VCaP (cell line): Measurements from ENCODE around the gene ARHGAP33.

Experiments used
- H3K27ac ChIP-seq: fragments of 450-650 bp; 2 replicates; pipeline ENCODE4 v1.5.1; 2017
- TF ChIP-seq, protein P1 (sequence below): fragments of 450-650 bp; conservative IDR thresholded peaks from 2 replicates; pipeline ENCODE4 v1.5.1; 2017; ENCODE audit warnings: mild to moderate bottlenecking, moderate library complexity

The ARHGAP33 gene

DNA sequence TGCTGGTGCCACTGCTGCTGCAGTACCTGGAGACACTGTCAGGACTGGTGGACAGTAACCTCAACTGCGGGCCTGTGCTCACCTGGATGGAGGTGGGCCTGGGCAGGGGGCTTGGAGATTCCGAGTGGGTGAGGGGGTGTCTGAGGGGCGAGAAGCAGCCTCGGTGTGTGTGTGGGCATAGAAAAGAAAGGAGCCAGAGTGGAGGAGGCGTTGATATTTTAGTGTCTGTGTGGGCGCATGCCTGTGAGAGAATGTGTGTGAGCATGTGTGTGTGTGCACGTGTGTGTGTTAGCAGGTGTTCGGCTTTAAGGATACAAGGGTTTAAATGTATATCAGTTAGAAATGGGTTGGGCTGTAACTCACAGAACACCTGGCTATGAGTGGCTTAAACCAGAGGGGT lies 3.7 kb downstream of the ARHGAP33 start:
- no peak overlapping the region for H3K27ac ChIP-seq
- TF ChIP-seq, protein P1, sequence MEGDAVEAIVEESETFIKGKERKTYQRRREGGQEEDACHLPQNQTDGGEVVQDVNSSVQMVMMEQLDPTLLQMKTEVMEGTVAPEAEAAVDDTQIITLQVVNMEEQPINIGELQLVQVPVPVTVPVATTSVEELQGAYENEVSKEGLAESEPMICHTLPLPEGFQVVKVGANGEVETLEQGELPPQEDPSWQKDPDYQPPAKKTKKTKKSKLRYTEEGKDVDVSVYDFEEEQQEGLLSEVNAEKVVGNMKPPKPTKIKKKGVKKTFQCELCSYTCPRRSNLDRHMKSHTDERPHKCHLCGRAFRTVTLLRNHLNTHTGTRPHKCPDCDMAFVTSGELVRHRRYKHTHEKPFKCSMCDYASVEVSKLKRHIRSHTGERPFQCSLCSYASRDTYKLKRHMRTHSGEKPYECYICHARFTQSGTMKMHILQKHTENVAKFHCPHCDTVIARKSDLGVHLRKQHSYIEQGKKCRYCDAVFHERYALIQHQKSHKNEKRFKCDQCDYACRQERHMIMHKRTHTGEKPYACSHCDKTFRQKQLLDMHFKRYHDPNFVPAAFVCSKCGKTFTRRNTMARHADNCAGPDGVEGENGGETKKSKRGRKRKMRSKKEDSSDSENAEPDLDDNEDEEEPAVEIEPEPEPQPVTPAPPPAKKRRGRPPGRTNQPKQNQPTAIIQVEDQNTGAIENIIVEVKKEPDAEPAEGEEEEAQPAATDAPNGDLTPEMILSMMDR = no peak

DNA sequence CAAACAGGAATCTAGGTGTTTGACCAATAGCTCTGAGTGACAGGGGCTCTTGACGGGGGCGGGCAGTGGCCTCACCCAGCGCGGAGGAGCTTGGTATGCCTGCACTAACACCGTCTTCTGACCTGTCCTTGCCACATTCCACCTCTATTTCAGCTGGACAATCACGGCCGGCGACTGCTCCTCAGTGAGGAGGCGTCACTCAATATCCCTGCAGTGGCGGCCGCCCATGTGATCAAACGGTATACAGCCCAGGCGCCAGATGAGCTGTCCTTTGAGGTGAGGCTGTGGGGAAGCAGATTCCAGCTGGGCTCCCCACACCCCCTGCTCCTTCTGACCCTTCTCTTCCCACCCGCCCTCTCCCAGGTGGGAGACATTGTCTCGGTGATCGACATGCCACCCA lies 4.7 kb downstream of the ARHGAP33 start:
- no peak overlapping the region for H3K27ac ChIP-seq
- TF ChIP-seq, protein P1 = no peak

DNA sequence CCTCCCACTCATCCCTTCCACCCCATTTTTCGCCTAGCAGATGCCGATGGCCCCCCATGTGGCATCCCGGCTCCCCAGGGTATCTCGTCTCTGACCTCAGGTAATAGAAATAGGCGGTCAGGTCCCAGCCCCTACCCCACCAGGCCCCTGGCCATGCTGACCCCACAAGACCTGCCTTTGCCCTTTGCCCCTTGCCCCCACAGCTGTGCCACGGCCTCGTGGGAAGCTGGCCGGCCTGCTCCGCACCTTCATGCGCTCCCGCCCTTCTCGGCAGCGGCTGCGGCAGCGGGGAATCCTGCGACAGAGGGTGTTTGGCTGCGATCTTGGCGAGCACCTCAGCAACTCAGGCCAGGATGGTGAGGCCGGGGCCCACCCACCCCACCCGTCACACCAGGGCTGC lies 5.4 kb downstream of the ARHGAP33 start:
- TF ChIP-seq, protein P1 = no peak
- no peak overlapping the region for H3K27ac ChIP-seq

DNA sequence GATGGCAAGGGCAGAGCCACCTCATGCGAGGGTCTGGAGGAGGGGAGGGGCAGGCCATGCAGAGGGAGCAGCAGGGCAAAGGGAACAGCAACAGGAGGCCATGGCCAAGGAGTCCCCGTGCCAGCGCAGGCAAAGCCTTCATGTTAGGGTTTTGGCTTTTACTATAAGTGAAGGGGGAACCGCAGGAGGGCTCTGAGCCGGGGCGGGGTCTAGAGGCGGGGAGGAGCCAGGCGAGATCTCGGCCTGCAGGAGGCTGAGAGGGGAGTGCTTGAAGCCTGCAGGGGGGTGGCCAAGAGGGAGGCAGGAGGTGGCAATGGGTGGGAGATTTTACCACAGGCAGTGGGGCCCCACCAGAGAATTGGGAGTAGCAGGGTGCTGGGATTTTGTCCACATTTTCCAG lies 6.3 kb downstream of the ARHGAP33 start:
- TF ChIP-seq, protein P1 = no peak
- H3K27ac ChIP-seq = no peak overlapping the region

DNA sequence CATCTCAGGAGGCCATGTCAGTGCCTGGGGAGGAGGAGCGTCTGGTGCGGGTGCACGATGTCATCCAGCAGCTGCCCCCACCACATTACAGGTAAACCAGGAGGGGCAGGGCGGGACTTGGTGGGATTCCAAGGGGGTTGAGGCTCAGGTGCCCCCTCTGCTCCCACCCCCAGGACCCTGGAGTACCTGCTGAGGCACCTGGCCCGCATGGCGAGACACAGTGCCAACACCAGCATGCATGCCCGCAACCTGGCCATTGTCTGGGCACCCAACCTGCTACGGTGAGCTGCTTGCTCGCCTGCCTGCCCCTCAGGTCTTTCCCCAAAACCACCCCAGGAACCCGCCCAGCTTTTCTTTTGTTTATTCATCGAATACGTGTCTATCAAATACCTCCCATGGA lies 7.2 kb downstream of the ARHGAP33 start:
- TF ChIP-seq, protein P1 = no peak
- no peak overlapping the region for H3K27ac ChIP-seq

DNA sequence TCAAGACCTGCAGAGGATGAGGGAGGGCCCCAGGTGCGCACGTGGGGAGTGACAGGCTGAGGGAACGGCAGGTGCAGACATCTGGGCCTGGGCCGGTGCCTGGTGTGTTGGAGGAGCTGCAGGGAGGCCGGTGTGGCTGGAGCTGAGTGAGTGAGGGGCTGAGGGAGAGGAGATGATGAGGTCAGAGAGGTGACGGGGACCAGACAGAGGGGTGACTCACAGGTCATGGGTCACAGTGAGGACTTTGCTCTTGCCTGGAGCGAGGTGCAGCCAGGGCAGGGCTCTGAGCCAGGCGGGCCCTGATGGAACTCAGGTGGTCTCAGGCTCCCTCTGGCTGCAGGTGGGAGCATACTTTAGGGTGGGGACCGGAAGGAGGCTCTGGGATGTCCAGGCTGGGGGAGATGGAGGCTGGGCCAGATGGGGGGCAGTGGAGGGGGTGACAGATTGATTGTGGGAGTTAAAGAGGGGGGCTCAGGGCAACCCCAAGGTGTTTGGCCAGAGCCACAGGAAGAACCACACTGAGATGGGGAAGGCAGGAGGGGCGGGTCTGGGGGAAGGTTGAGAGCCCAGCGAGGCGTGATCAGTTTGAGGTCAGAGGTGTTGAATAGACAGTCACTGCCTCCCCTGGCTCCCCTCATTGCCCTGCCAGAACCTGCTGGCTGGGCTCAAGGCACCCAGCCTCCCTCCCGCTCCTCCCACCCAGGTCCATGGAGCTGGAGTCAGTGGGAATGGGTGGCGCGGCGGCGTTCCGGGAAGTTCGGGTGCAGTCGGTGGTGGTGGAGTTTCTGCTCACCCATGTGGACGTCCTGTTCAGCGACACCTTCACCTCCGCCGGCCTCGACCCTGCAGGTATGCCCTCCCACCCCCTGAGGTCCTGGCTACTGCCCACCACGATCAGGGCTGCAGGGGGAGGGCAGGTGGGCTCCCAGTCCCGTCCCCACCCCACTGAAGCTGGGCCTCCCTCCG lies 8.4 kb downstream of the ARHGAP33 start:
- TF ChIP-seq, protein P1 = no peak
- no peak overlapping the region for H3K27ac ChIP-seq

DNA sequence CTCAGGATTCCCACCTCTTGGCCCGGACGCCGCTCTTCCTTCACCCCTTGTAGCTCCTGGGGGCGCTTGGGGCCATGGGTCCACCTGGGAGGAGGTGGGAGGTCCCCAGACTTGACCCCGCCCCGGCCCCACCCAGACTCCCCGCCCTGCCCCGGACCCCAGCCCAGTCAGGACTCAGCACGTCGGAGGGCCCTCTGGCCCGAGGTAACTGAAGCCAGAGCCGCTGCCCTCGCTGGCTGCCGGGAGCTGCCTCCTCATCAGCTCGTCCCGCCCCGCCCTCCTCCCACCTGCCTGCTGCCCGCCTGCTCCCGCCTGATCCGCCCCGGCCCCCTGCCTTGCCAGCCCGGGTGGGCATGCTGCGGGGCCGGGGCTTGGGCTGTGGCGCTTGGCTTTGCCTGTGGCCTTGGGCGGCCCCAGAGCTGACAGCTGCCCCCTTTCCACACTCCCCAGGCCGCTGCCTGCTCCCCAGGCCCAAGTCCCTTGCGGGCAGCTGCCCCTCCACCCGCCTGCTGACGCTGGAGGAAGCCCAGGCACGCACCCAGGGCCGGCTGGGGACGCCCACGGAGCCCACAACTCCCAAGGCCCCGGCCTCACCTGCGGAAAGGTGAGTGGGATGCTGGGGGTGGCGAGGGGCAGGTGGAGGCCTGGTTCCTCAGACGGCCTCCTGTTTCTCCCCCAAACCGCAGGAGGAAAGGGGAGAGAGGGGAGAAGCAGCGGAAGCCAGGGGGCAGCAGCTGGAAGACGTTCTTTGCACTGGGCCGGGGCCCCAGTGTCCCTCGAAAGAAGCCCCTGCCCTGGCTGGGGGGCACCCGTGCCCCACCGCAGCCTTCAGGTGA lies 9.4 kb downstream of the ARHGAP33 start:
- TF ChIP-seq, protein P1 = no peak
- H3K27ac ChIP-seq = no peak overlapping the region
